Erythroblast (primary cell): ENCODE measurements around the gene ZNF593OS.

Experiments used
- DNase-seq, 2 experiments: peaks; one replicate each; lab custom pipeline; 2025; lab: John Stamatoyannopoulos, UW
- GATA1 ChIP-seq: IDR thresholded peaks from 2 replicates; pipeline ENCODE4 v1.6.1; 2011; ENCODE audit warnings: low read depth, mild to moderate bottlenecking, control low read depth, low read length, moderate library complexity
- POLR2A ChIP-seq: IDR thresholded peaks from 2 replicates; pipeline ENCODE4 v1.6.1; 2011; ENCODE audit warnings: mild to moderate bottlenecking, low read length

Gene ZNF593OS

DNA sequence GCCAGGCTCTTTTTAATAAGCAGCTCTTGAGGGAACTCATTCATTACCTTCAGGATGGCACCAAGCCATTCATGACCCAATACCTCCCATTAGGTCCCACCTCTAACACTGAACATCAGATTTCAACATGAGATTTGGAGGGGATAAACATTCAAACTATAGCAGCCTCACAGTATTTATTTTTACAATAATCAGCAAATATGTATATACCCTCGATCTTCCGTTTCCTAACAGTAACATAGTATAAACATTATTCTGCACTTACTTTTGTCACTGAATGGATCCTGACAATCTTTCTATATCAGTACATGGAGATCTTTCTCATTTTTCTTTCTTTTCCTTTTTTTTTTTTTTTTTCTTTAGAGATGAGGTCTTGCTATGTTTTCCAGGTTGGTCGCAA is 24.2 kb upstream of the ZNF593OS start:
- TF ChIP-seq POLR2A (no peak), GATA1 (no peak)
- DNase-seq, result no peak

DNA sequence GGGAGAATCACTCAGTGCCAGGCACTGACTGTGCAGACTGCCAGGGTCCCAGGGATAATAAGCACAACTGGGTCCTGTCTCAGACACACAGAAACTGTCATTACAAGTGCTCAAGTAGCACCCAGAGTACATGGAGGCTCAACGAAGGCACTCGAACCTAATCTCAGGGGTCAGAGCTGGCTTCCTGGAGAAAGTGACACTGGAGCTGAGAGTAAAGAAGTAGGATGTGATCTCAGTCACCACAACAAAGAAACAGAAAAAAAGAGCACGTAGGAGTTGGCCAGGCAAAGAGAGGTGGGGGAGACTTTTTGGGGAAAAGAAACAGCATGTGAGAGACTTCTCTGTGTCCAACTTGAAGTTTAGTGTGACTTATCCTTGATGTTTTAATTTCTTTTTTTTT is 20.1 kb upstream of the ZNF593OS start:
- no peak for TF ChIP-seq POLR2A
- no peak for TF ChIP-seq GATA1
- no peak for DNase-seq

DNA sequence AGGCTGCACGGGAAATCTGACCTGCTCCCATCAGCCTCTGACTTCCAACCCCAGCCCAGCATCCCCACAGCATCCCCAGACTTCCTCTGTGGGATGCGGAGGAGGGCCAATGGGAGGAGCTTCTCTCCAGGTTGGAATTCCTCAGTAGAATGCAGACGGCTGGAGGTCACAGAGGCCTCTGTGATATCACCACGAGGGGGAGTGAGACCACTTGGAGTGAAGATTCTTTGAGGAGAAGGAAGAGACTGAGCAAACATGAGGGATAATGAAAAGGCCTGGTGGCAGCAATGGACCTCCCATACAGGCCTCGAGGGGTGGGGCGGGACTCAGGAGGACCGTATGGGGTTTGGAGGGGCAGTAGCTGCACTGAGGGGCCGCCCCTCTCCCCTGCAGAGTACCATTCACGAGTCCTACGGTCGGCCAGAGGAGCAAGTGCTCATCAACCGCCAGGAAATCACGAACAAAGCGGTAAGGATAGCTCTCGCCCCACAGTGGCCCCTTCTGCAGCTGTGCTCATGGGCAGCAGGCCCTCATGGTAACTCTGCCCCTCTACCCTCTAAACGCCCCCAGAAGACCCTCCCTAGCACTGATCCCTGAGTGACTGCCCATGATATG is 18.8 kb upstream of the ZNF593OS start, which contains the start of gene CATSPER4:
Gene CATSPER4 (plus strand): TSS at position 230 of the 615 bp plus-strand sequence. CDS start 26 bp downstream, at position 256.
- DNase-seq, result peak in 1 of 2 experiments; percentile 35
- TF ChIP-seq POLR2A (no peak), GATA1 (no peak)

DNA sequence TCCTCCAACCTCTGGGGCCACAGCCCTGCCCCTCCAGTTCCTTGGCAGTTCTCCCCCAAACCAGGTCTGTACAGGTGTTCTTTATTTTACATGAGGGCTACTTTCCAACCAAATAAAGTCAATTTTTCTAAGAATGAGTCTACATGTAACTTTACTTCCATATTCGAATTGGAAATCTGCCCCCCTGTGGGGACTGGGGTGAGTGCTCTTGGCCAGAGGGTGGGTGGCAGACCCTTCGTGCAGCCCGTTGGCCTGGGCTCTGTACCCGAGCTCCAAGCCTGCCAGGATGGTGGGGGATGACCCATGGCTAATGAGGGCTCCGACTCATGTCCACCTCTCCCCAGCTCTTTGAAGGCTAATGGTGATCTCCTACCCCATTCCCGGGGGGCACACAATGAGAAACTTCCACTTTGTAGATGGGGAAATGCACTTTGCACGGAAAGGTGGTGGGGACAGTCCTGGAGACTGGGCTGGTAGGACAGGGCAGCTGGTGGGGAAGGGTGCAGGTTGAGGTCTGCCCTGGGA is 18.2 kb upstream of the ZNF593OS start:
- no peak for DNase-seq
- TF ChIP-seq POLR2A, result no peak
- TF ChIP-seq GATA1, result no peak

DNA sequence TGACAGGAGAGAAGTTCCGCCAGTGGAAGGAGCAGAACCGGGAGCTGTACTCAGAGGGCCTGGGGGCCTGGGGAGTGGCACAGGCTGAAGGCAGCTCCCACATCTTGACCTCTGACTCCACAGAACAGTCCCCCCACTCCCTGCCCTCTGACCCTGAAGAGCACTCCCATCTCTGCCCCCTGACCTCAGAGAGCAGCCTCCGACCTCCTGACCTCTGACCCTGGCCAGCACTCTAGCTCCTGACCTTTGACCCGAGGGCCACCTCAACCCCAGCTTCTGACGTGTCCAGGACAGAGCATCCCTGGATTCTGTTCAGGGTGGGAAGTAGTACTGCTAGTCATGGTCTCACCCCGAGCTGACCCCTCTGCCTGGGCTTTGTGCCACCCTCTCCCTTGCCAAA is 17.7 kb upstream of the ZNF593OS start:
- TF ChIP-seq GATA1 (no peak), POLR2A (no peak)
- no peak for DNase-seq

DNA sequence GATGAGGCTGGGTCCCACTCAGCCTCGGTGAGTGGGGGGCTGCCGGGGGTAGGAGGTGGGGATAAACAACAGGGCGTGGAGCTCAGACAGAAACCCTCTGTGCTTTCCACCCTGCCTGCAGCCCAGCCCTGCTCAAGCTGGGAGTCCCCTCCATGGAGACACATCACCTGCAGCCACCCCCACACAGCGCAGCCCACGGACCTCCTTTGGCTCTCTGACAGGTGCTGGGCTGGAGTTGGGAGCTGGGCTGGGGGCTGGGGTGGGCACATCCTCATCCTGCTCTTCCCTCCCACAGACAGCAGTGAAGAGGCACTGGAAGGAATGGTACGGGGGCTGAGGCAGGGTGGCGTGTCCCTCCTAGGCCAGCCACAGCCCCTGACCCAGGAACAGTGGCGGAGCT is 16.8 kb upstream of the ZNF593OS start:
- DNase-seq, result no peak

DNA sequence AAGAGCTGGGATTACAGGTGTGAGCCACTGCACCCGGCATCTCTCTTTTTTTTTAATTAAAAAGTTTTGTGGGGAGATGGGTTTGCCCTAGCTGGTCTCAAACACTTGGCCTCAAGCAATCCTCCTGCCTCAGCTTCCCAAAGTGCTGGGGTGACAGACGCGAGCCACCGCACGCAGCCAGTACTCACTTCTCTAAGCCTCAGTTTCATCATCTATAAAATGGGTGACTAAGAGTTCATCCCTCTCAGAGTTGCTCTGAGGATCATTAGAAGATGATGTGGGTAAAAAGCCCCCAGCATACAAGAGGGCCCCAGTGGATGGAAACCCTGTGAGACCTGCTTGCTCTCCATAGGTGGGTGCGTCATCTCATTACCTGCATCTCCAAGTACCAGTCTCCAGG is 16.2 kb upstream of the ZNF593OS start:
- TF ChIP-seq POLR2A (no peak), GATA1 (no peak)

More for the DNA sequence above, 16.8 kb upstream of the ZNF593OS start:
- TF ChIP-seq GATA1 (no peak), POLR2A (no peak)

DNA sequence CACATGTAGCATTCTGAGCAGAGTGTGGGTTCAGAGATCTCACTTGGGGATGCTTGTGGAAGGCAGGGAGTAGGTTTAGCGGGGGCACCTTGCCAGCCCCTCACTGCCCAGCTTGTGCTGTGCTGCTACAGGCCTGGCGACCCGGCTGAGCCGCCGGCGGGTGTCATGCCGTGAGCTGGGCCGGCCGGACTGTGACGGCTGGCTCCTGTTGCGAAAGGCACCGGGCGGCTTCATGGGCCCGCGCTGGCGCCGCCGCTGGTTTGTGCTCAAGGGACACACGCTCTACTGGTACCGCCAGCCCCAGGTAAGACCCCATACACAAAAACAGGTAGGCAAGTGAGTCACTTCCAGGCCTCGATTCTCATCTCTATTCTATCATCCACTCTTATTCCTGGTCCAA is 13.3 kb upstream of the ZNF593OS start:
- TF ChIP-seq GATA1 (no peak), POLR2A (no peak)
- no peak for DNase-seq

More for the DNA sequence above, 16.2 kb upstream of the ZNF593OS start:
- DNase-seq, result no peak

DNA sequence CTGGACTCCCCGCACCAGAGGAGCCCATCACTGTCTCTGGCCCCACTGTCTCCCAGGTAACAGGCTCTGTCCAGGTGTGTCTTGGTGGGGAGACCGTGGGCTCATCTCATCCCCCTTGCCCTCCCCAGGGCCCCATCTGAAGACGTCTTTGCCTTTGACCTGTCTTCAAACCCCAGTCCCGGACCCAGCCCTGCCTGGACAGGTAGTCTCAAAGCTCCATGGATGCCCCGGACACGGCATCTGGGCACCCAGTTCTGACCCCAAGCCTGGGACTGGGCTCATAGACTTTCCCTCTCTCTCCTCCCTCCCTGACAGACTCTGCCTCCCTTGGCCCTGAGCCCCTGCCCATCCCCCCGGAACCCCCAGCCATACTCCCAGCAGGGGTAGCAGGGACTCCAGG is 12.5 kb upstream of the ZNF593OS start:
- no peak for DNase-seq
- TF ChIP-seq GATA1, result no peak
- TF ChIP-seq POLR2A, result no peak

DNA sequence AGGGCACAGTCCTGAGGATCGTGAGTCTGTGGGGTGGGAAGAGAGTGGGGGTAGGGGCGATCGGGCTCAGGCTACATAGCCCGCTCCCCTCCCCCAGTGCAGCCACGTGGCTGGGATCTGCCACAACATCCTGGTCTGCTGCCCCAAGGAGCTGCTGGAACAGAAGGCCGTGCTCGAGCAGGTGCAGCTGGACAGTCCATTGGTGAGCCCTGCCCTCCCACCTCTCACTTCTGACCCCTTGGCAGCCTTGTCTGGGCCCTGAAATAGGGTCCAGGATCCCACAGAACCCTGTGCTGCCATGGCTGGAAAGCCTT is 10.7 kb upstream of the ZNF593OS start:
- TF ChIP-seq GATA1 (no peak), POLR2A (no peak)
- no peak for DNase-seq

DNA sequence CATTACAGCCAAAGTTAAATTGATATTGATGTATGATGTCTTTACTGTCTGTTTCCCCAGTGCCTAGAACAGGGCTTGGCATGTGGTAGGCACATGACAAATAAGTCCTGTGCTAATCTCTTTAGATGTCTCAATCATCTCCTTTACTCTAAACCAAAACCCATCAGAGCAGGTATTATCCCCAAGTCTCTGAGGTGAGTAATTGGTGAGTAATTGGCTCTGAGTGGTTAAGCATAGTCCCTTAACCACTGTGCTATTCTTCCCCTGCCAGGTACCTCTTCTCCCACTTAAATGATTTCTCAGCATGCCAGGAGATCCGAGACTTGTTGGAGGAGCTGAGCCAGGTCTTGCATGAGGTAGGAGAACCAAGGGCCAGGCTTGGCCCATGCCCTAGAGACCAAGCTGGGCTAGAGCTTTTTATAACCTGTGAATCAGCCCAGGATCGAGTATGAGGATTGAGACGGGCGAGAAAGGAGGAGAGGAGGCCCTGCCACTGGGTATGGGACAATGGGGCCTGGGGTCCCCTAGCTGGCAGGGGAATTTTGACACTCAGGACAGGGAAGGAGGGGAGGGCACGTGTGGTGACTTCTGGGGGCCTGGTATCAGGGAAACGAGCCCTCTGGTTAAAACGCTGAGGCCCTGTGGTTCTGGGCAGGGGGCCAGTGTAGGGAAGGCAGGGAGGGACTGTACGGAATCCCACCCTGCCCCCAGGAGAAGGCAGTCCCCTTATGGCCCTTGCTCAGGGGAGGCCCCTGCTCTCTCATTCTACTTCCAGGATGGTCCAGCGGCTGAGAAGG is 10.2 kb upstream of the ZNF593OS start:
- no peak for DNase-seq
- no peak for TF ChIP-seq GATA1
- no peak for TF ChIP-seq POLR2A

DNA sequence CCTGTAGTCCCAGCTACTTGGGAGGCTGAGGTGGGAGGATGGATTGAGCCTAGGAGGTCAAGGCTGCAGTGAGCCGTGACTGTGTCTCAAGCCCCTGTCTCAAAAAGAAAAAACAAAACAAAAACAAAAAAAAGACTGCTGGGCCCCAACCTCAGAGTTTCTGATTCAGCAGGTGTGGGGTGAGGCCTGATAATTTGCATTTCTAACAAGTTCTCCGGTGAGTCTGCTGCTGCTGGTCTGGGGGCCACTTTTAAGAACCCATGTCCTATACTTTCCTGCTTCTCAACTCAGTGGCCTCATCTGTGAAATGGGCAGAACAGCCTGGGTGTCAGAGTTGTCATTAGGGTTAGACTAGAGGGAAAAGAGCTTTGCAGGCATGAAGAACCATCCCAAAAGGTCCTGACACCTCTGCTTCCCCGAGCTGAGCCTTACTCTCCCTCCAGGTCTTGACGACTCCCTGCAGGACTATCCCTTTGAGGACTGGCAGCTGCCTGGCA is 8.4 kb upstream of the ZNF593OS start:
- TF ChIP-seq GATA1, result no peak
- no peak for TF ChIP-seq POLR2A
- DNase-seq, result no peak

DNA sequence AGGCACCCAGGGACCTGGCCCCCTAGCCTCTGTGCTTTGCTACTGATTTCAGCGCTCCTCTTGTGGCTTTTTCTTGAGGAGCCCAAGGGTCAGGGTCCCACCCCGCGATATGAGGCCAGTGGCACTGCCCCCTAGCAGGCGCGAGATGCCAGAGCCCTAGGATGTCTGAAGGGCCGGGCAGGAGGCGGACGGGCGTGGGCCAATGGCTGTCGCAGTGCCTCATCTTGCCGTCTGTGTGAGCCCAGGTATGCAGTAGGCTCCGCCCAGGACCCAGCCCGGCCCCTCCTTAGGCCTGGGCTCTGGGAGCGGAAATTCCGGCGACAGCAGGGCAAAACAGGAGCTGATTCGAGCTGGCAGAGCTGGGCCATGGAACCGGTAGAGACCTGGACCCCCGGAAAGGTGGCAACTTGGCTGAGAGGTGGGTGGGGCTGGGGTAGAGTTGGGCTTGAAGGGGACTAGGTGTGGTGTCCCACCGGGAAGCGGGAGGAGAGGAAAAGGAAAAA is 5.6 kb upstream of the ZNF593OS start, which contains the start of gene CNKSR1:
Gene CNKSR1 (plus strand): TSS at position 310 of the 503 bp plus-strand sequence. CDS start 57 bp downstream, at position 367.
- DNase-seq, result no peak
- no peak for TF ChIP-seq POLR2A
- no peak for TF ChIP-seq GATA1

DNA sequence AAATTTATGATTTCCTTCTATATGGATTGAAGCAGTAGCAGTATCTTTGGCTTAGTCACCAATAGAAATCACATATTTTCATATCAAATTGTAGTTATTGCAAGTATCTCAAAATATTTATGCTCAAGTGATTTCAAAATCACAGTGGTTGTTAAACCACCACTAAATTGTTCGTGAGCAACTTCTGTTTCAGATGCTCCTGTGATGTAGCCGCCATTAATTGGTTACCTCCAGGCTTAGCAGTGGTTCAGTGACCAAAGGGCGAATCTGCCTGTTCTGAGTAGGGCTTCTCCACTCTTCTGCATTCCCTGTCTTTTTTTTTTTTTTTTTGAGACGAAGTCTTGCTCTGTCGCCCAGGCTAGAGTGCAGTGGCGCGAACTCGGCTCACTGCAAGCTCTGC is 3.7 kb upstream of the ZNF593OS start:
- DNase-seq, result no peak

DNA sequence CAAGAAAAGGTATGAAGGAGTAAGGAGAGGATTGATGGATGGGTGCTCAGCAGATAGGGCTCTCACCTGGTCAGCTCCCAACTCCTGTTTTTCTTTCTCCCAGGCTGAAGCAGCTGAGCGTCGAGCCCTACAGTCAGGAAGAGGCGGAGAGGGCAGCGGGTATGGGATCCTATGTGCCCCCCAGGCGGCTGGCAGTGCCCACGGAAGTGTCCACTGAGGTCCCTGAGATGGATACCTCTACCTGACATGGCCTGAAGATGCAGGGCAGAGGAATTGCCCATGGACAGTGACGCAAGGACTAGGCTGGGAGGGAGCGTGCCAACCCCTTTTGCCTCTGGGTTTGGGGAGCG is 1.2 kb downstream of the ZNF593OS start:
- DNase-seq, result no peak
- TF ChIP-seq GATA1 (no peak), POLR2A (no peak)

More for the DNA sequence above, 3.7 kb upstream of the ZNF593OS start:
- TF ChIP-seq POLR2A (no peak), GATA1 (no peak)
